Stomach (tissue), 9 donors: ENCODE results near the gene BANF1. TPM values are rescaled to one million over a fixed set of nuclear protein-coding genes. Genes with fewer than 3 reads are reported as not detected.

Experiments
- DNase-seq, 2 donors: peaks; one replicate each; pipeline versions ENCODE4 v3.0.0 to v3.0.0-alpha.2; 2013 to 2019
- H3K27ac ChIP-seq, 5 donors: fragments of 200-600 bp in 4 of 5; sonication (generic) in 4 of 5; one replicate each; pipeline ENCODE4 v1.5.1; 2013 to 2019; ENCODE audit warnings: mild to moderate bottlenecking in 1 of 5, moderate library complexity in 1 of 5
- H3K27me3 ChIP-seq, 3 donors: fragments of 200-600 bp; sonication (generic); one replicate each; pipeline ENCODE4 v1.5.1; 2017 to 2019; ENCODE audit warnings: mixed run types in 1 of 3
- H3K36me3 ChIP-seq, 4 donors: fragments of 200-600 bp; sonication (generic); 1 replicate in 3 of 4; 2 replicates in 1 of 4; pipeline ENCODE4 v1.5.1; 2016 to 2019
- H3K4me1 ChIP-seq, 4 donors: fragments of 200-600 bp; sonication (generic); one replicate each; pipeline ENCODE4 v1.5.1; 2016 to 2019
- H3K4me3 ChIP-seq, 4 donors: fragments of 200-600 bp; sonication (generic) in 3 of 4; one replicate each; pipeline ENCODE4 v1.5.1; 2016 to 2019; ENCODE audit warnings: mild to moderate bottlenecking in 1 of 4
- H3K9me3 ChIP-seq, 4 donors: fragments of 200-600 bp; sonication (generic); one replicate each; pipeline ENCODE4 v1.5.1; 2016 to 2019
- EP300 ChIP-seq: sonication (generic); formaldehyde crosslinking; IDR thresholded peaks from one replicate; pipeline ENCODE4 v1.6.1; 2017; ENCODE audit warnings: antibody characterized with exemption
- POLR2A ChIP-seq, 4 donors: fragments of 450-650 bp; IDR thresholded peaks; one replicate each; pipeline ENCODE4 v1.6.1; 2016; ENCODE audit warnings: antibody characterized with exemption in 4 of 4, control low read depth in 2 of 4, mild to moderate bottlenecking in 1 of 4, moderate library complexity in 1 of 4
- POLR2AphosphoS5 ChIP-seq, 3 donors: sonication (generic); formaldehyde crosslinking; IDR thresholded peaks; one replicate each; pipeline ENCODE4 v1.6.1; 2016; ENCODE audit warnings: antibody characterized with exemption in 3 of 3
- WGBS, 5 donors: extraction: QIAGEN DNeasy Blood & Tissue Kit in 3 of 5; methylation state at CpG; one replicate each; pipeline versions ENCODE4 v1.1.5 to v1.1.7; 2013 to 2018; 5-methylcytosine and 5-hydroxymethylcytosine counted together
- intact Hi-C: fragments of 100-400 bp; cut with DNase I; formaldehyde crosslinking; loops from one replicate; pipeline ENCODE4 v1.15.1; 2023; ENCODE audit warnings: low total_unique reads
- polyA plus RNA-seq, 3 donors: library from polyadenylated mRNA; stranded (reverse); fragments of 200-250 nt; gene quantifications; one replicate each; pipeline ENCODE4 v1.2.3, GENCODE V29; 2013
- total RNA-seq, 5 donors: library from RNA; depleted of rRNA; stranded (reverse); fragments of >200 nt; gene quantifications; one replicate each; pipeline versions ENCODE4 v1.1.0 to v1.2.3, GENCODE V29; 2014 to 2016
- TF ChIP-seq, protein P1 (sequence below), 7 experiments: fragments of 450-650 bp in 4 of 7; fragments of 200-600 bp in 3 of 7; sonication (generic) in 3 of 7; IDR thresholded peaks; one replicate each; pipeline ENCODE4 v1.5.1; 2016 to 2019; ENCODE audit warnings: antibody characterized with exemption in 7 of 7, control low read depth in 2 of 7, mild to moderate bottlenecking in 1 of 7
- donor health status: healthy with polysubstance abuse.
- donor health status: Bipolar disorder and iron deficiency.
- donor health status: healthy.

BANF1 gene
- total and polyA plus RNA-seq, 8 donors, result 12.3 to 207 (median 46.1) TPM

DNA sequence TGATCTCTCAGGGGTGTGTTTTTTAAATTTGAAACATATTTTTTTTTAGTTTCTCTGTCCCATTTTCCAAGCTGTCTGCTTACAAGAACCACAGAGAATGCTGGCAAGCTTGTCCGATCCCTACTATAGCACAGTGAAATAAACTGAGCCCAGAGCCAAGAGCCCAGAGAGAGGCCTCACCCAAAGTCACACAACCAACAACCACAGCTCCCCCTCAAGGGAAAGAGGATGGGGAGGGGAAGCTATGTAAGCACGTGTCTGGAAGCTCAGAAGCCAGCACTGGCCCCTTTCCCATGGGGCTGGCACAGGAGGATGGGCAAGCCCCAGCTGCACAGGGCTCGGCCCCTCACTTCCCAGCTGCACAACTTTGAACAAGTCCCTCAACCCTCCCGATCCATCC, 44.0 kb upstream of the BANF1 start:
- TF ChIP-seq POLR2A (IDR thresholded peaks at IDR 0.05) (no peak), EP300 (no peak), POLR2AphosphoS5 (IDR thresholded peaks at IDR 0.05) (no peak)
- TF ChIP-seq, protein P1, sequence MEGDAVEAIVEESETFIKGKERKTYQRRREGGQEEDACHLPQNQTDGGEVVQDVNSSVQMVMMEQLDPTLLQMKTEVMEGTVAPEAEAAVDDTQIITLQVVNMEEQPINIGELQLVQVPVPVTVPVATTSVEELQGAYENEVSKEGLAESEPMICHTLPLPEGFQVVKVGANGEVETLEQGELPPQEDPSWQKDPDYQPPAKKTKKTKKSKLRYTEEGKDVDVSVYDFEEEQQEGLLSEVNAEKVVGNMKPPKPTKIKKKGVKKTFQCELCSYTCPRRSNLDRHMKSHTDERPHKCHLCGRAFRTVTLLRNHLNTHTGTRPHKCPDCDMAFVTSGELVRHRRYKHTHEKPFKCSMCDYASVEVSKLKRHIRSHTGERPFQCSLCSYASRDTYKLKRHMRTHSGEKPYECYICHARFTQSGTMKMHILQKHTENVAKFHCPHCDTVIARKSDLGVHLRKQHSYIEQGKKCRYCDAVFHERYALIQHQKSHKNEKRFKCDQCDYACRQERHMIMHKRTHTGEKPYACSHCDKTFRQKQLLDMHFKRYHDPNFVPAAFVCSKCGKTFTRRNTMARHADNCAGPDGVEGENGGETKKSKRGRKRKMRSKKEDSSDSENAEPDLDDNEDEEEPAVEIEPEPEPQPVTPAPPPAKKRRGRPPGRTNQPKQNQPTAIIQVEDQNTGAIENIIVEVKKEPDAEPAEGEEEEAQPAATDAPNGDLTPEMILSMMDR (IDR thresholded peaks at IDR 0.05), result no peak
- peaks cover 0 to 32% (median 9%) of the 10 kb centered on the region in 3 donors for H3K27me3 ChIP-seq
- no peak overlapping the region for H3K27ac ChIP-seq
- peaks cover 14 to 21% (median 20%) of the 10 kb centered on the region in 4 donors for H3K4me1 ChIP-seq
- no peaks in the 10 kb centered on the region for H3K9me3 ChIP-seq
- no peak overlapping the region for H3K4me3 ChIP-seq
- no peak for DNase-seq
- WGBS, 5 donors, result 48 to 76% (median 67%) methylated on average over 4 of the region's 4 CpGs
- intact Hi-C loops, result no loop called here
- H3K36me3 ChIP-seq, result no peaks in the 10 kb centered on the region

DNA sequence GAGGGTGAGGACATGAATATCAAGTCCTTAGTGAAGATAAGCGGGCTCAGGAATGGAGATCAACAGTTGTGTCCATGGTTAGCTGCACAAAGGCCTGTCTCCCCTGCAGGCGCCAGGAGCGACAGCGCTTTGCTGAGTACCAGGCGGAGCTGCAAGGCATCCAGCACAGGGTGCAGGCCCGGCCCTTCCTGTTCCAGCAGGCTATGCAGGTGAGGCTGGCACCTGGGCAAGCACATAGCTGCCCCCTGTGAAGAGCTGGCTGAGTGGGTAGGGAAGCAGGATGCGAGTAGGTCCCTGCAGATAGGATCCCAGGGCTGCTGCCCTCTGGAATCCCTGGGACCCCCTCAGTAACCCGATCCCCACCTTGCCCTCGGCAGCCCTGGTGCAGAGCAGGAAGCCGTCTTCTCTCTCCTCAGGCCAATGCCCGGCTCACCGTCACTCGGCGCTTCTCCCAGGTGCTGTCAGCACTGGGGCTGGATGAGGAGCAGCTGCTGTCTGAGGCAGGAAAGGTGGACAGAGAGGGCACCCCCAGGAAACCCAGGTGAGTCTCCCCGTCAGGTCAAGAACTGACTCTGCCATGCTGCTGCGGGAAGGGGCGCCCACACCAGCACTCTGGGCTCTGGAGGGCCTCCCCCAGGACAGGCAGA, 43.4 kb upstream of the BANF1 start:
- Histone ChIP-seq H3K4me1 (peaks cover 17 to 27% (median 26%) of the 10 kb centered on the region in 4 donors), H3K27ac (no peak overlapping the region), H3K9me3 (no peaks in the 10 kb centered on the region), H3K27me3 (peaks cover 0 to 27% (median 9%) of the 10 kb centered on the region in 3 donors), H3K36me3 (peaks cover 0 to 5% (median 4%) of the 10 kb centered on the region in 4 donors), H3K4me3 (no peak overlapping the region)
- intact Hi-C loops, result no loop called here
- 64 to 78% (median 76%) methylated on average over 15 to 17 of the region's 17 CpGs for WGBS, 5 donors
- TF ChIP-seq POLR2A (IDR thresholded peaks at IDR 0.05) (no peak), EP300 (no peak), POLR2AphosphoS5 (IDR thresholded peaks at IDR 0.05) (no peak)
- TF ChIP-seq, protein P1 (IDR thresholded peaks at IDR 0.05), result no peak
- DNase-seq, result no peak

DNA sequence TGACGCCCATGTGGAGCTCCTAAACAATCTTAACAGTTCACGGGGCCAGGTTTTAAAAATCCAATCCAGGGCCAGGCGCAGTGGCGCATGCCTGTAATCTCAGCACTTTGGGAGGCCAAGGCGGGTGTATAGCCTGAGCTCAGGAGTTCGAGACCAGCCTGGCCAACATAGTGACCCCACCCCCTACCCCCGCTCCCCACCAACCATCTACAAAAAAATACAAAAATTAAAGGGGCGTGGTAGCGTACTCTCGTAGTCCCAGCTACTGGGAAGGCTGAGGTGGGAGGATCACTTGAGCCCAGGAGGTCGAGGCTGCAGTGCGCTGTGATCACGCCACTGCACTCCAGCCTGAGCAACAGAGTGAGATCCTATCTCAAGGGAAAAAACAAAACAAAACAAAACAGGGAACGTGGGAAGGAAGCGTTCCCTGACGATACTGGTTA, 41.5 kb upstream of the BANF1 start:
- Histone ChIP-seq H3K36me3 (peaks cover 16 to 24% (median 24%) of the 10 kb centered on the region in 4 donors), H3K4me1 (peaks cover 17 to 38% (median 32%) of the 10 kb centered on the region in 4 donors), H3K9me3 (no peaks in the 10 kb centered on the region), H3K27me3 (peaks cover 0 to 12% (median 0%) of the 10 kb centered on the region in 3 donors), H3K27ac (peak overlapping the region; percentile 76 to 94 (median 91)), H3K4me3 (peak overlapping the region; percentile 97 to 100 (median 98))
- TF ChIP-seq POLR2AphosphoS5 (IDR thresholded peaks at IDR 0.05) (no peak), EP300 (no peak), POLR2A (IDR thresholded peaks at IDR 0.05) (no peak)
- TF ChIP-seq, protein P1 (IDR thresholded peaks at IDR 0.05), result no peak
- intact Hi-C loops, result loop anchor here (5.0 kb wide), 1 partner anchor 79 kb away; no protein-coding TSS in a partner anchor
- WGBS, 5 donors, result 44 to 55% (median 49%) methylated on average over 15 to 16 of the region's 16 CpGs
- DNase-seq, result no peak

DNA sequence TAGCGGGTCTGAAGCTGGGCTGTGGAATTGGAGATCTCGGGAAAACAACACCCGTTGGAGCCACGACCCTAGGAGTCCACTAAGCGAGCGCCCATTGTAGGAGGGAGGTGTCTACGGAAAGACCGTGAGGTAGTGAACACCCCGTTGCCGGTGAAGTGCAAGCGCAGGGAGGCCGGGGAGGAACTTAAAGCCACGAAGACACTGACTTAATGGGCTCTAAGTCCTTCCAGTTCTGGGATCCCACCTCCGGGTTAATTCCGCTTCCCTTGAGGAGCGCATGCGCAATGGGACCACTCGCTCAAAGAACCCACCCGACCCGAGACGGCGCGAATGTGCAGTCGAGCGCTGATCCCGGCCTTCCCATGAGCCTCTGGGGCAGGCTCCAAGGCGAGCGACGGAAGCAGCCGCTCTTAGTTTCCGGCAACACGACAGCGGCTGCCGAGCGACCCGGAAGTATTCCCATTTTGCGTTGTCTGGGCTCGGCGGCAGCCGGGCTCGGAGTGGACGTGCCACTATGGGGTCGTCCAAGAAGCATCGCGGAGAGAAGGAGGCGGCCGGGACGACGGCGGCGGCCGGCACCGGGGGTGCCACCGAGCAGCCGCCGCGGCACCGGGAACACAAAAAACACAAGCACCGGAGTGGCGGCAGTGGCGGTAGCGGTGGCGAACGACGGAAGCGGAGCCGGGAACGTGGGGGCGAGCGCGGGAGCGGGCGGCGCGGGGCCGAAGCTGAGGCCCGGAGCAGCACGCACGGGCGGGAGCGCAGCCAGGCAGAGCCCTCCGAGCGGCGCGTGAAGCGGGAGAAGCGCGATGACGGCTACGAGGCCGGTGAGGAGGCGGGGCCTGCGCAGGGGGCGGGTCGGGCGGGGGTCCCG, 40.8 kb upstream of the BANF1 start, which contains the start of gene SART1:
Gene SART1 (plus strand): TSS at position 468 of the 874 bp plus-strand sequence. CDS start 47 bp downstream, at position 515.
- TF ChIP-seq, protein P1 (IDR thresholded peaks at IDR 0.05), result peak in 1 of 7 experiments; percentile 29
- peak; percentile 75 to 97 (median 93) for TF ChIP-seq POLR2AphosphoS5 (IDR thresholded peaks at IDR 0.05)
- TF ChIP-seq EP300, result no peak
- TF ChIP-seq POLR2A (IDR thresholded peaks at IDR 0.05), result peak in 1 of 4 donors; percentile 4
- H3K4me1 ChIP-seq, result peaks cover 17 to 38% (median 32%) of the 10 kb centered on the region in 4 donors
- H3K36me3 ChIP-seq, result peaks cover 23 to 31% (median 30%) of the 10 kb centered on the region in 4 donors
- peak within 1 kb of the TSS; percentile 97 to 100 (median 98) for H3K4me3 ChIP-seq
- H3K27me3 ChIP-seq, result peaks cover 0 to 12% (median 0%) of the 10 kb centered on the region in 3 donors
- no peaks in the 10 kb centered on the region for H3K9me3 ChIP-seq
- peak within 1 kb of the TSS; percentile 81 to 94 (median 91) for H3K27ac ChIP-seq
- WGBS, 5 donors, result 0 to 1% (median 0%) methylated on average over 32 to 97 of the region's 97 CpGs
- peak; percentile 97 to 99 for DNase-seq
- intact Hi-C loops, result loop anchor here (5.0 kb wide), 1 partner anchor 79 kb away; no protein-coding TSS in a partner anchor
